DMS 273 (cell line): ENCODE data around the gene POLD3.

Experiments used
- DNase-seq: peaks from one replicate; lab custom pipeline; 2025; ENCODE audit not compliant: unreplicated experiment; lab: John Stamatoyannopoulos, UW

POLD3 gene

GRCh38 chr11:74686792-74687191 is 94.4 kb downstream of the POLD3 start:
- DNase-seq, result no peak

DNA sequence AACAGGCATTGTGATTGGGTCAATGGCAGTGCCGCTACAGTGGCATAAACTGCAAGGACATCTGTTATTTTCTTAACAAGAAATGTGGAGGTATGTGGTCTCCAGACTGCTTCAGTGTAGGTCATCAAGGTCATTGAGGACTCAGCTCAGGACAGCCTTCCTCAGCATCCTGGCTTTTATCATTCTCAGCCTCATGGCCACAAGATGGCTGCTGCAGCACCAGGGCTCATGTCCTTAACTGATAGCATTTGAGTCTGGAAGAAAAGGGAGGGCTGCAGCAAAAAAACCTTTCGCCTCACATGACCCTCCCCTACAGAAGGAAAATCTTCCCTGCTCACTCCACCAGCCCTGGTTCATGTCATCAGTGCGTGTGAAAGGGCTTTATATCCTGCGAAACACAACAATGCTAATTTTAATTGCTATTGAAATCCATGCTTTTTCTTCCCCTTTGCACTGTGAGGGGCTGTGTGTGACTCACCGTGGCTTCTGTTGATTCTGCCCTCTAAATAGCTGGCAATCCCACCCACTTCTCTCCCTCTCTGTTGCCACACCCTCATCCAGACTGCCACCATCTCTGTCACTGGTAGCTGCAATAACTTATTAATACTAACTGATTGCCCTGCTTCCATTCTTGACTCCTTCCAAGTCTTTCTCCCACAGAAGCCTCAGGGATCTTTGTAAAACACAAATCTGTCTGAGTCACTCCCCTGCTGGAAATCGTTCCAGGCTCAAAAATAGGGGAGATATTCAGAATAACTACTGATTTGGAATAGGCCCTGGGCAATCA is 95.0 kb downstream of the POLD3 start:
- DNase-seq, result no peak

DNA sequence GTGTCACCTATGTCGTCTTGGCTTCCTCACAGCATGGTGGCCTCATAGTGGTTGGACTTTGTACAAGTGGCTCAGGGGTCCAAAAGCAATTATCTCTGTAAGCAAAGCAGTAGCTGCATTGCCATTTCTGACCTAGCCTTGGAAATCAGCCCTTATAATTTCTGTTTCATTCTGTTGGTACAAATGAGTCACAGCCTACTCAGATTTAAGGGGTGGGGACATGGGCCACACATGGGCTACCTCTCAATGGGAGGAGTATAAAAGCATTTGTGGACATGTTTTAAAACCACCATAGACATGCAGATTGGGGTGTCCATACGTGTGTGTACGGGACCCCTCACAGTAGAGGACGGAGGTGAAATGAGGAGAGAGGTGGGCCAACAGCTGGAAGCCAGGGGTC is 97.3 kb downstream of the POLD3 start:
- no peak for DNase-seq

DNA sequence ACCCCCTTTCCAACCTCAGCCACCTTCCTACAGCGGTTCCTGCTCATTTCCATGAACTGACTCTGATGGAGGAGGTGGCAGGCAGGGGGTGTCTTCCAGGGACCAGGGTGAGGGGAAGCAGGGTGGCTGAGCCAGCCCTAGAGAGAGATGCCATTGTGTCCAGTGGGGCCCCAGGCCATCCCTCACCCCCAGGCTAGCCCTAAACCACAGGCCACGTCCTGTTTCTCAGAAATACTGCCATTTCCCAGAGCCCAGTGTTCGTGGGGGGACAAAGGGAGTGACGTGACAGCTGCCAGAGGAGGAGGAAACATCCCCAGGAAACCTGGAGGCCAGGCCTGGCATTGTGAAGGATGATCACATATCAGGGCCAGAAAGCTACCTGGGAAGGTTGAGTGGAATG is 99.4 kb downstream of the POLD3 start:
- no peak for DNase-seq
